ENCODE data around the gene BABAM1. TPM values are rescaled to one million over a fixed set of nuclear protein-coding genes. Genes with fewer than 3 reads are reported as not detected.

Gene BABAM1
- total RNA-seq, 1 donor from 2014 or later, result 59.7 TPM

GRCh38 chr19:17311455-17312188 is 44.4 kb downstream of the BABAM1 start:
- TF ChIP-seq POLR2A (IDR thresholded peaks at IDR 0.05), result no peak
- no peak for TF ChIP-seq POLR2AphosphoS5 (IDR thresholded peaks at IDR 0.05; ENCODE audit: insufficient read depth in 1 of 2, low read depth in 1 of 2)
- no peak for TF ChIP-seq CTCF (IDR thresholded peaks at IDR 0.05)
- no peaks in the 10 kb centered on the region for H3K9me3 ChIP-seq
- peaks cover 45% of the 10 kb centered on the region for H3K4me1 ChIP-seq
- H3K4me3 ChIP-seq, result no peak overlapping the region
- H3K27me3 ChIP-seq, result no peaks in the 10 kb centered on the region
- H3K27ac ChIP-seq, result no peak overlapping the region
- intact Hi-C loops (cut with DNase I), result no loop called here
- H3K36me3 ChIP-seq, result peaks cover 0 to 29% of the 10 kb centered on the region in 2 donors
- DNase-seq (ENCODE audit: extremely low spot score in 2 of 2), result no peak

DNA sequence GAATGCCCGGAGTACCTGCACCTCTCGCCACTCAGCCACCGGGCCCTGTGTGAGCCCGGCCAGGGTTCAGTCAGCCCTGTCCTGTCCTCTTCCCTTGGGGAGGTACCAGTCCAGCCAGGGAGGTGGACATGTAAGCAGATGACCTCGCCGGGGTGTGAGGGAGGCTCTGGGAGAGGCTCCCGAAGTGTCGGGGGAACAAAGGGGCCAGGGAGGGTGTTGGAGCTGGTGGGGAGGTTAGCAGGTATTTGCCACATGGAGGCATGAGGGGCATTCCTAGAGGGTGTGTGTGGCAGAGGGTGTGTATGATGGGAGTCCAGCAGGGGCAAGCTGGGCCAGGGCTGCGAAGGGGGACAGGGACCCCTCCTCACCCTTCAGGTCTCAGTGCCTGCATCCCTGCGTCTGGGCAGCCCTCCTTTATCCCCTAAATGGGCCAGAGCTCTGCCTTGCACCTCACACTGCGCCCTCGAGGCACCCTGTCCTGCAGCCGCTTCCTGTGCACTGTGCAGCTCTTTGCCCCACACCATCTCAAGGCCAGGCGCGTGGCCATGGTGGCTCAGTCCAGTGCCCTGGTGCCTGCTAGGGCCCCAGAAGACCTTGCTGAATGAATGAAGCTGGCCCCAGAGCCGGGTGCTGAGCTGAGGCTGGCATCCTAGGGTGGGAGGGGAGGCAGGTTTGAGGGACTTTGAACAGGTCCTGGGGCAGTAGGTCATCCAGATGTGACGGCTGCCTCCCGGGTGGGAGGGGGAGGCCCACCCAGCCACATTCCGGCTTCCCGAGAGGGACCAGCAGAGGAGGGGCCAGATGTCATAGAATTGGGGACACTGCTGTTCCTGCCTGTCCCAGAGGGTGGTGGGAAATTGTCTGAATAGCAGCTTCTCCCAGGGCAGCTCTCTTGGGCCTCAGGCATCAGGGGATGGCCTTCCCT is 45.2 kb downstream of the BABAM1 start:
- H3K27me3 ChIP-seq, result no peaks in the 10 kb centered on the region
- TF ChIP-seq POLR2A (IDR thresholded peaks at IDR 0.05) (no peak), CTCF (IDR thresholded peaks at IDR 0.05) (no peak)
- H3K27ac ChIP-seq, result no peak overlapping the region
- intact Hi-C loops (cut with DNase I), result no loop called here
- H3K9me3 ChIP-seq, result no peaks in the 10 kb centered on the region
- H3K4me1 ChIP-seq, result peaks cover 40% of the 10 kb centered on the region
- peaks cover 0 to 33% of the 10 kb centered on the region in 2 donors for H3K36me3 ChIP-seq
- no peak overlapping the region for H3K4me3 ChIP-seq
- DNase-seq (ENCODE audit: extremely low spot score in 2 of 2), result no peak

DNA sequence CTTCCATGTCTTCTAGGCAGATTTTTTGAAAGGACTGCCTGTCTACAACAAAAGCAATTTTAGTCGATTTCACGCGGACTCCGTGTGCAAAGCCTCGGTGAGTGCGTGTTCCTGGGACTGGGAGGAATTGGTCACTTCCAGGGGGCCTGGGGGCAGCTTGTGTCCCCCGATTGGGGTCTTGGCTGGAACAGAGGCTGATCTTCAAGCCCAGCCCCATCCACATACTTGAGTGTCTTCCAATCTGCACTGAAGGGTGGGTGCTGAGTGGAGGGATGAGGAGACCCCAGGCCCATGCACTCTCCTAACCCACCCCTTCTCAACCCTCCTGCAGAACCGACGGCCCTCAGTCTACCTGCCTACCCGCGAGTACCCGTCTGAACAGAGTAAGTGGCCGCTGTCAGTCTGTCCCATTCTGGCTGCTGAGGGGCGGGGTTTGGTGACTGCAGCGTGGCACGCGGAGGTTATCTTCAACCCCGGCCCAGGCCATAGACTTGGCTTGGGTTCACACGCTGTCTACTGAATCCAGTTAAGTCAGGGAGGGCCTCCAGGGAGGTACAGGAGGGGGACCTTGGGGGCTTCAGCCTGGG is 46.9 kb downstream of the BABAM1 start:
- Histone ChIP-seq H3K27ac (no peak overlapping the region), H3K36me3 (peaks cover 0 to 33% of the 10 kb centered on the region in 2 donors), H3K4me1 (peaks cover 36% of the 10 kb centered on the region), H3K4me3 (no peak overlapping the region), H3K27me3 (no peaks in the 10 kb centered on the region), H3K9me3 (no peaks in the 10 kb centered on the region)
- no peak for DNase-seq (ENCODE audit: extremely low spot score in 2 of 2)
- TF ChIP-seq POLR2AphosphoS5 (IDR thresholded peaks at IDR 0.05; ENCODE audit: insufficient read depth in 1 of 2, low read depth in 1 of 2) (no peak), POLR2A (IDR thresholded peaks at IDR 0.05) (no peak), CTCF (IDR thresholded peaks at IDR 0.05) (no peak)
- intact Hi-C loops (cut with DNase I), result no loop called here

- Histone ChIP-seq H3K9me3 (no peaks in the 10 kb centered on the region), H3K27me3 (no peaks in the 10 kb centered on the region), H3K4me3 (no peak overlapping the region), H3K36me3 (peaks cover 0 to 44% of the 10 kb centered on the region in 2 donors), H3K4me1 (peaks cover 14% of the 10 kb centered on the region), H3K27ac (no peak overlapping the region)
- TF ChIP-seq POLR2A (IDR thresholded peaks at IDR 0.05), result no peak
- TF ChIP-seq POLR2AphosphoS5 (IDR thresholded peaks at IDR 0.05; ENCODE audit: insufficient read depth in 1 of 2, low read depth in 1 of 2), result no peak
- TF ChIP-seq CTCF (IDR thresholded peaks at IDR 0.05), result no peak
- DNase-seq (ENCODE audit: extremely low spot score in 2 of 2), result no peak
- intact Hi-C loops (cut with DNase I), result no loop called here
These were observed 51.7 kb downstream of the BABAM1 start for GRCh38 chr19:17318966-17319365.

All from vagina (tissue), 2 donors.